Endothelial cell of umbilical vein (primary cell): ENCODE results near the gene OR13C2. TPM values are rescaled to one million over a fixed set of nuclear protein-coding genes. Genes with fewer than 3 reads are reported as not detected.

Source experiments
- BruUV-seq: library from RNA; stranded (reverse); fragments of 400-500 nt; replicated peaks from 2 replicates; lab custom pipeline; 2021; lab: Mats Ljungman, UMichigan
- CTCF ChIA-PET: fragments of 300-600, 350-600 bp; sonication (Branson Sonifier 250); formaldehyde crosslinking; loops from one replicate; lab custom pipeline; 2021; ENCODE audit warnings: antibody characterized with exemption, inconsistent platforms; lab: Charles Lee
- POLR2A ChIA-PET: fragments of 300-600, 350-600 bp; sonication (Branson Sonifier 250); formaldehyde crosslinking; loops from one replicate; lab custom pipeline; 2021; ENCODE audit warnings: antibody characterized with exemption, inconsistent platforms; lab: Charles Lee
- DNase-seq: peaks from one replicate; pipeline ENCODE4 v3.0.0-alpha.2; 2011; ENCODE audit warnings: low read depth, low spot score
- FAIRE-seq: peaks from 2 replicates; lab custom pipeline; 2011; peaks lifted over from hg19 to GRCh38; lab: Jason Lieb, UNC
- H2AFZ ChIP-seq: 2 replicates; pipeline ENCODE4 v1.6.0; 2012; ENCODE audit warnings: low read depth, low read length, control low read depth, inconsistent platforms
- H3K27ac ChIP-seq: 2 replicates; pipeline ENCODE4 v1.5.1; 2011; ENCODE audit warnings: low read depth, mild to moderate bottlenecking, control low read depth, low read length, moderate library complexity; ENCODE audit not compliant: insufficient read depth
- H3K27me3 ChIP-seq, 2 experiments: 2 replicates each; pipeline versions ENCODE4 v1.6.0 to v1.6.1; 2011; ENCODE audit warnings: low read length in 2 of 2, mixed read lengths in 1 of 2; ENCODE audit not compliant: control insufficient read depth in 2 of 2, insufficient read depth in 2 of 2
- H3K36me3 ChIP-seq, 2 experiments: 2 replicates in 1 of 2; 3 replicates in 1 of 2; pipeline ENCODE4 v1.5.1; 2011; ENCODE audit warnings: low read length in 2 of 2, mild to moderate bottlenecking in 1 of 2, moderate library complexity in 1 of 2; ENCODE audit not compliant: control insufficient read depth in 2 of 2, insufficient read depth in 2 of 2; ENCODE audit errors: extremely low read depth in 1 of 2
- H3K4me1 ChIP-seq: 3 replicates; pipeline ENCODE4 v1.5.1; 2011; ENCODE audit warnings: mild to moderate bottlenecking, low read length; ENCODE audit not compliant: control insufficient read depth, insufficient read depth; ENCODE audit errors: extremely low read depth
- H3K4me2 ChIP-seq: 2 replicates; pipeline ENCODE4 v1.6.1; 2011; ENCODE audit warnings: low read length, control low read depth, mixed read lengths; ENCODE audit not compliant: insufficient read depth
- H3K4me3 ChIP-seq, 3 experiments: fragments of 200-600 bp in 1 of 3; sonication (generic), shearing (Covaris generic) in 1 of 3; replicated peaks in 1 of 3; 2 replicates each; pipeline ENCODE4 v1.5.1; 2011 to 2016; ENCODE audit warnings: control low read depth in 3 of 3, low read length in 3 of 3, mild to moderate bottlenecking in 2 of 3, inconsistent platforms in 1 of 3, low read depth in 1 of 3, moderate library complexity in 1 of 3; ENCODE audit not compliant: insufficient read depth in 1 of 3
- H3K79me2 ChIP-seq: 2 replicates; pipeline ENCODE4 v1.6.0; 2012; ENCODE audit warnings: low read length, inconsistent platforms; ENCODE audit not compliant: control insufficient read depth, insufficient read depth
- H3K9ac ChIP-seq: replicated peaks from 2 replicates; pipeline ENCODE3; 2011; ENCODE audit warnings: low read length, control low read depth; ENCODE audit not compliant: insufficient read depth; ENCODE audit errors: extremely low read depth
- H3K9me1 ChIP-seq: replicated peaks from 3 replicates; pipeline ENCODE4 v1.6.0; 2011; ENCODE audit warnings: mild to moderate bottlenecking, low read length; ENCODE audit not compliant: control insufficient read depth, insufficient read depth; ENCODE audit errors: extremely low read depth
- H3K9me3 ChIP-seq: replicated peaks from 2 replicates; pipeline ENCODE4 v1.5.1; 2012; ENCODE audit warnings: low read length, inconsistent platforms; ENCODE audit not compliant: control insufficient read depth, insufficient read depth
- H4K20me1 ChIP-seq: replicated peaks from 2 replicates; pipeline ENCODE3; 2011; ENCODE audit warnings: mild to moderate bottlenecking, low read length; ENCODE audit not compliant: control insufficient read depth, insufficient read depth; ENCODE audit errors: extremely low read depth
- EZH2 ChIP-seq: IDR thresholded peaks from 2 replicates; pipeline ENCODE4 v1.6.1; 2012; ENCODE audit warnings: borderline replicate concordance, low read depth, mild to moderate bottlenecking, moderate library complexity, low read length, inconsistent platforms; ENCODE audit not compliant: severe bottlenecking
- FOS ChIP-seq: IDR thresholded peaks from 2 replicates; pipeline ENCODE4 v1.6.1; 2011; ENCODE audit warnings: mild to moderate bottlenecking, low read length, moderate library complexity, borderline replicate concordance; ENCODE audit not compliant: insufficient read depth
- GATA2 ChIP-seq: IDR thresholded peaks from 2 replicates; pipeline ENCODE4 v1.7.0; 2011; ENCODE audit warnings: low read depth, mild to moderate bottlenecking, moderate library complexity, mixed read lengths, low read length; ENCODE audit not compliant: insufficient read length, insufficient read depth
- JUN ChIP-seq: IDR thresholded peaks from 2 replicates; pipeline ENCODE4 v1.6.1; 2011; ENCODE audit warnings: borderline replicate concordance, low read depth; ENCODE audit not compliant: insufficient read length, insufficient read depth
- MYC ChIP-seq: IDR thresholded peaks from one replicate; pipeline ENCODE4 v1.6.1; 2011; ENCODE audit warnings: mild to moderate bottlenecking, low read depth, low read length
- POLR2A ChIP-seq: IDR thresholded peaks from 2 replicates; pipeline ENCODE4 v1.6.1; 2012; ENCODE audit warnings: low read depth, mild to moderate bottlenecking, control low read depth, low read length
- POLR2AphosphoS5 ChIP-seq: IDR thresholded peaks from 2 replicates; pipeline ENCODE4 v1.6.1; 2012; ENCODE audit warnings: low read depth, mild to moderate bottlenecking, control low read depth, low read length, moderate library complexity; ENCODE audit not compliant: insufficient read depth
- dilution Hi-C: fragments of 300-500 bp; cut with MboI; formaldehyde crosslinking; loops from one replicate; pipeline ENCODE4 v1.15.0; 2019; ENCODE audit warnings: low sequenced_read_pairs; ENCODE audit not compliant: extremely low pct_ligation_motif_present
- intact Hi-C: fragments of 100-400 bp; cut with micrococcal nuclease; formaldehyde crosslinking; loops from one replicate; pipeline ENCODE4 v1.10.0; 2022
- polyA plus RNA-seq, 4 experiments: library from polyadenylated mRNA; depleted of rRNA in 3 of 4; stranded (reverse) in 3 of 4; unstranded in 1 of 4; fragments of >200 nt; gene quantifications; 2 replicates each; pipeline versions ENCODE4 v1.2.1 to v1.2.3, GENCODE V29; 2011 to 2012; ENCODE audit warnings: missing spikeins in 1 of 4
- total RNA-seq: library from RNA; stranded (reverse); gene quantifications from 2 replicates; pipeline ENCODE4 v1.2.3, GENCODE V29; 2021
- TF ChIP-seq, protein P1 (sequence below): IDR thresholded peaks from 2 replicates; pipeline ENCODE4 v1.6.1; 2011; ENCODE audit not compliant: insufficient read depth, insufficient read length
- TF ChIP-seq, protein P2 (sequence below), 2 donors: IDR thresholded peaks; 1 replicate in 1 of 2; 2 replicates in 1 of 2; pipeline ENCODE4 v1.5.1; 2011; ENCODE audit warnings: low read length in 2 of 2, mild to moderate bottlenecking in 2 of 2, moderate library complexity in 2 of 2, control low read depth in 1 of 2, inconsistent platforms in 1 of 2, low read depth in 1 of 2; ENCODE audit not compliant: insufficient read depth in 1 of 2; ENCODE audit errors: extremely low read depth in 1 of 2

The OR13C2 gene
- total and polyA plus RNA-seq, 2 donors (not counting 3 experiments of a cell fraction or from before 2014, with no cell fraction given): not detected

DNA sequence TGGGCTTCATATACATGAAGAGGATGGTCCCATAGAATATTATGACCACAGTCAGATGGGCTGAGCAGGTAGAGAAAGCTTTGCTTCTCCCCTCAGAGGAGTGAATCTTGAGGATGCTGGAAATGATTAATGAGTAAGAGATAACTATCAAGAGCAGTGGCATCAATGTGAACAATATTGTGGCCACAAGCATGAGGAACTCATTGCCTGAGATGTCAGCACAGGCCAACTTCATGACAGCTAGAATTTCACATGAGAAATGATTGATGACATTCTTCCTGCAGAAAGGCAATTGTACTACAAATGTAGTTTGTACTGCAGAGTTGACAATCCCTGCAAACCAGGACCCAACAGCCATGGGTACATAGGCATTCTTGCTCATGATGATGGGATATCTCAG lies 12.0 kb upstream of the OR13C2 start:
- POLR2A ChIA-PET: no interaction called here
- Histone ChIP-seq H3K79me2 (no peaks in the 10 kb centered on the region), H3K27ac (no peak overlapping the region), H3K9me1 (no peaks in the 10 kb centered on the region), H3K27me3 (no peaks in the 10 kb centered on the region), H3K9ac (no peak overlapping the region), H2AFZ (no peak overlapping the region), H3K4me3 (no peak overlapping the region), H4K20me1 (no peaks in the 10 kb centered on the region), H3K36me3 (no peaks in the 10 kb centered on the region), H3K4me1 (no peaks in the 10 kb centered on the region), H3K9me3 (no peaks in the 10 kb centered on the region), H3K4me2 (no peak overlapping the region)
- no TSS peak for BruUV-seq
- FAIRE-seq: no peak
- dilution Hi-C loops: no loop called here
- DNase-seq: no peak
- TF ChIP-seq JUN (no peak), FOS (no peak), MYC (no peak), GATA2 (no peak), POLR2AphosphoS5 (no peak), EZH2 (no peak), POLR2A (no peak)
- TF ChIP-seq, protein P1, sequence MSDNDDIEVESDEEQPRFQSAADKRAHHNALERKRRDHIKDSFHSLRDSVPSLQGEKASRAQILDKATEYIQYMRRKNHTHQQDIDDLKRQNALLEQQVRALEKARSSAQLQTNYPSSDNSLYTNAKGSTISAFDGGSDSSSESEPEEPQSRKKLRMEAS: no peak
- TF ChIP-seq, protein P2, sequence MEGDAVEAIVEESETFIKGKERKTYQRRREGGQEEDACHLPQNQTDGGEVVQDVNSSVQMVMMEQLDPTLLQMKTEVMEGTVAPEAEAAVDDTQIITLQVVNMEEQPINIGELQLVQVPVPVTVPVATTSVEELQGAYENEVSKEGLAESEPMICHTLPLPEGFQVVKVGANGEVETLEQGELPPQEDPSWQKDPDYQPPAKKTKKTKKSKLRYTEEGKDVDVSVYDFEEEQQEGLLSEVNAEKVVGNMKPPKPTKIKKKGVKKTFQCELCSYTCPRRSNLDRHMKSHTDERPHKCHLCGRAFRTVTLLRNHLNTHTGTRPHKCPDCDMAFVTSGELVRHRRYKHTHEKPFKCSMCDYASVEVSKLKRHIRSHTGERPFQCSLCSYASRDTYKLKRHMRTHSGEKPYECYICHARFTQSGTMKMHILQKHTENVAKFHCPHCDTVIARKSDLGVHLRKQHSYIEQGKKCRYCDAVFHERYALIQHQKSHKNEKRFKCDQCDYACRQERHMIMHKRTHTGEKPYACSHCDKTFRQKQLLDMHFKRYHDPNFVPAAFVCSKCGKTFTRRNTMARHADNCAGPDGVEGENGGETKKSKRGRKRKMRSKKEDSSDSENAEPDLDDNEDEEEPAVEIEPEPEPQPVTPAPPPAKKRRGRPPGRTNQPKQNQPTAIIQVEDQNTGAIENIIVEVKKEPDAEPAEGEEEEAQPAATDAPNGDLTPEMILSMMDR (IDR thresholded peaks at IDR 0.05; ENCODE audit: extremely low read depth in 1 of 2, insufficient read depth in 1 of 2, low read depth in 1 of 2, low read length in 2 of 2): no peak
- intact Hi-C loops: no loop called here
- CTCF ChIA-PET: no interaction called here
